ENCODE results near the gene HLA-C.

DNA sequence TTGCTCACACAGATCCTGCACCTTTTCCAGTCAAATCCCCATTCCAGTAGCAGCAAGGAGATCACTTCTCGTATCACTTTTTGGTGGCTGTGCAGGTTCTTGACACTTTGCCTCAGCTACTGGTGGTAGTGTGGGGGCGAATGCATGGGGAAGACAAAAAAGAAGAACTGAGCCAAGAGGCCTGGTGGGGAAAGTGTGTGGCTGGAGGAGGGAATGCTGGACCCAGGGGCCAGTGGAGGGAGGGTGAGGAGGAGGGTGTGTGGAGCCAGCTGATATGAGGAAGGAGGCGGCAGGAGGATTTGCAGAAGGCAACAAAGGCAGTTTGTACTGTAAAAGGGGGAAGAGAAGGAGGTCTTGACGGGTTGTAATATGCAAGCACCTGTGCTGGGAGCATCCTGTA lies 15.7 kb upstream of the HLA-C start:
- no peak for TF ChIP-seq POLR2A (IDR thresholded peaks at IDR 0.05)
- TF ChIP-seq, protein P1, sequence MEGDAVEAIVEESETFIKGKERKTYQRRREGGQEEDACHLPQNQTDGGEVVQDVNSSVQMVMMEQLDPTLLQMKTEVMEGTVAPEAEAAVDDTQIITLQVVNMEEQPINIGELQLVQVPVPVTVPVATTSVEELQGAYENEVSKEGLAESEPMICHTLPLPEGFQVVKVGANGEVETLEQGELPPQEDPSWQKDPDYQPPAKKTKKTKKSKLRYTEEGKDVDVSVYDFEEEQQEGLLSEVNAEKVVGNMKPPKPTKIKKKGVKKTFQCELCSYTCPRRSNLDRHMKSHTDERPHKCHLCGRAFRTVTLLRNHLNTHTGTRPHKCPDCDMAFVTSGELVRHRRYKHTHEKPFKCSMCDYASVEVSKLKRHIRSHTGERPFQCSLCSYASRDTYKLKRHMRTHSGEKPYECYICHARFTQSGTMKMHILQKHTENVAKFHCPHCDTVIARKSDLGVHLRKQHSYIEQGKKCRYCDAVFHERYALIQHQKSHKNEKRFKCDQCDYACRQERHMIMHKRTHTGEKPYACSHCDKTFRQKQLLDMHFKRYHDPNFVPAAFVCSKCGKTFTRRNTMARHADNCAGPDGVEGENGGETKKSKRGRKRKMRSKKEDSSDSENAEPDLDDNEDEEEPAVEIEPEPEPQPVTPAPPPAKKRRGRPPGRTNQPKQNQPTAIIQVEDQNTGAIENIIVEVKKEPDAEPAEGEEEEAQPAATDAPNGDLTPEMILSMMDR (IDR thresholded peaks at IDR 0.05): no peak

All from esophagus squamous epithelium (tissue), 4 donors.